ENCODE measurements around the gene ERN1. TPM values are rescaled to one million over a fixed set of nuclear protein-coding genes. Genes with fewer than 3 reads are reported as not detected.

Gene ERN1
- total and polyA plus RNA-seq, 2 donors (not counting 3 experiments of a cell fraction or from before 2014, with no cell fraction given), result 9.1 to 21.5 TPM

- CTCF ChIA-PET, result interaction anchor here (1.4 kb wide), 1 partner anchor 64 kb away, joined by 7 read pairs; no protein-coding TSS in a partner anchor
- POLR2A ChIA-PET, result no interaction called here
- no peaks in the 10 kb centered on the region for H3K79me2 ChIP-seq (ENCODE audit: control insufficient read depth, insufficient read depth, low read length)
Measured at GRCh38 chr17:64070213-64070612, 59.7 kb downstream of the ERN1 start.

GRCh38 chr17:64069143-64069542 lies 60.8 kb downstream of the ERN1 start:
- Histone ChIP-seq H3K4me1 (ENCODE audit: control insufficient read depth, extremely low read depth, insufficient read depth, low read length) (no peaks in the 10 kb centered on the region), H2AFZ (ENCODE audit: low read depth, low read length) (no peak overlapping the region), H3K9me1 (replicated peaks; ENCODE audit: control insufficient read depth, extremely low read depth, insufficient read depth, low read length) (no peaks in the 10 kb centered on the region), H3K27me3 (ENCODE audit: control insufficient read depth in 2 of 2, insufficient read depth in 2 of 2, low read length in 2 of 2) (no peaks in the 10 kb centered on the region), H3K79me2 (ENCODE audit: control insufficient read depth, insufficient read depth, low read length) (no peaks in the 10 kb centered on the region), H3K27ac (ENCODE audit: insufficient read depth, low read depth, low read length) (no peak overlapping the region), H3K4me2 (ENCODE audit: insufficient read depth, low read length) (no peak overlapping the region), H3K9ac (replicated peaks; ENCODE audit: extremely low read depth, insufficient read depth, low read length) (no peak overlapping the region), H3K4me3 (replicated peaks in 1 of 3; ENCODE audit: insufficient read depth in 1 of 3, low read depth in 1 of 3, low read length in 3 of 3) (no peak overlapping the region), H3K9me3 (replicated peaks; ENCODE audit: control insufficient read depth, insufficient read depth, low read length) (no peaks in the 10 kb centered on the region), H3K36me3 (ENCODE audit: control insufficient read depth in 2 of 2, extremely low read depth in 1 of 2, insufficient read depth in 2 of 2, low read length in 2 of 2) (peaks cover 4 to 36% of the 10 kb centered on the region in 2 experiments), H4K20me1 (replicated peaks; ENCODE audit: control insufficient read depth, extremely low read depth, insufficient read depth, low read length) (no peaks in the 10 kb centered on the region)
- BruUV-seq (replicated peaks), result no TSS peak
- POLR2A ChIA-PET, result no interaction called here
- intact Hi-C loops (cut with micrococcal nuclease) (loop anchor here (10.0 kb wide), 1 partner anchor 216 kb away; no protein-coding TSS in a partner anchor), dilution Hi-C loops (cut with MboI; ENCODE audit: extremely low pct_ligation_motif_present, low sequenced_read_pairs) (no loop called here)
- TF ChIP-seq POLR2AphosphoS5 (IDR thresholded peaks at IDR 0.05; ENCODE audit: insufficient read depth, low read depth, low read length), result no peak
- no peak for TF ChIP-seq JUN (IDR thresholded peaks at IDR 0.05; ENCODE audit: borderline replicate concordance, insufficient read depth, insufficient read length, low read depth)
- TF ChIP-seq FOS (IDR thresholded peaks at IDR 0.05; ENCODE audit: borderline replicate concordance, insufficient read depth, low read length), result no peak
- no peak for TF ChIP-seq MAX (IDR thresholded peaks at IDR 0.05; ENCODE audit: insufficient read depth, insufficient read length)
- TF ChIP-seq MYC (IDR thresholded peaks at IDR 0.05; ENCODE audit: low read depth, low read length), result no peak
- TF ChIP-seq GATA2 (IDR thresholded peaks at IDR 0.05; ENCODE audit: insufficient read depth, insufficient read length, low read depth, low read length), result no peak
- TF ChIP-seq POLR2A (IDR thresholded peaks at IDR 0.05; ENCODE audit: low read depth, low read length), result no peak
- TF ChIP-seq EZH2 (IDR thresholded peaks at IDR 0.05; ENCODE audit: borderline replicate concordance, low read depth, low read length, severe bottlenecking), result no peak
- TF ChIP-seq CTCF (IDR thresholded peaks at IDR 0.05; ENCODE audit: extremely low read depth in 1 of 2, insufficient read depth in 1 of 2, low read depth in 1 of 2, low read length in 2 of 2), result no peak
- no peak for FAIRE-seq
- DNase-seq (ENCODE audit: low read depth, low spot score), result no peak
- CTCF ChIA-PET, result interaction anchor here (1.7 kb wide), 1 partner anchor 64 kb away, joined by 5 read pairs; no protein-coding TSS in a partner anchor

More at GRCh38 chr17:64070213-64070612, 59.7 kb downstream of the ERN1 start:
- no peak overlapping the region for H3K27ac ChIP-seq (ENCODE audit: insufficient read depth, low read depth, low read length)
- BruUV-seq (replicated peaks), result no TSS peak
- H3K4me3 ChIP-seq (replicated peaks in 1 of 3; ENCODE audit: insufficient read depth in 1 of 3, low read depth in 1 of 3, low read length in 3 of 3), result no peak overlapping the region
- H3K9me3 ChIP-seq (replicated peaks; ENCODE audit: control insufficient read depth, insufficient read depth, low read length), result no peaks in the 10 kb centered on the region
- TF ChIP-seq FOS (IDR thresholded peaks at IDR 0.05; ENCODE audit: borderline replicate concordance, insufficient read depth, low read length), result no peak
- no peak for TF ChIP-seq CTCF (IDR thresholded peaks at IDR 0.05; ENCODE audit: extremely low read depth in 1 of 2, insufficient read depth in 1 of 2, low read depth in 1 of 2, low read length in 2 of 2)
- no peaks in the 10 kb centered on the region for H3K4me1 ChIP-seq (ENCODE audit: control insufficient read depth, extremely low read depth, insufficient read depth, low read length)
- DNase-seq (ENCODE audit: low read depth, low spot score) (no peak), FAIRE-seq (no peak)
- H3K9me1 ChIP-seq (replicated peaks; ENCODE audit: control insufficient read depth, extremely low read depth, insufficient read depth, low read length), result no peaks in the 10 kb centered on the region
- no peak overlapping the region for H3K9ac ChIP-seq (replicated peaks; ENCODE audit: extremely low read depth, insufficient read depth, low read length)
- peaks cover 4 to 38% of the 10 kb centered on the region in 2 experiments for H3K36me3 ChIP-seq (ENCODE audit: control insufficient read depth in 2 of 2, extremely low read depth in 1 of 2, insufficient read depth in 2 of 2, low read length in 2 of 2)
- no peaks in the 10 kb centered on the region for H3K27me3 ChIP-seq (ENCODE audit: control insufficient read depth in 2 of 2, insufficient read depth in 2 of 2, low read length in 2 of 2)
- intact Hi-C loops (cut with micrococcal nuclease) (no loop called here), dilution Hi-C loops (cut with MboI; ENCODE audit: extremely low pct_ligation_motif_present, low sequenced_read_pairs) (no loop called here)
- H3K4me2 ChIP-seq (ENCODE audit: insufficient read depth, low read length), result no peak overlapping the region
- no peak overlapping the region for H2AFZ ChIP-seq (ENCODE audit: low read depth, low read length)
- no peaks in the 10 kb centered on the region for H4K20me1 ChIP-seq (replicated peaks; ENCODE audit: control insufficient read depth, extremely low read depth, insufficient read depth, low read length)
